ENCODE data around the gene SSTR4.

Gene SSTR4

DNA sequence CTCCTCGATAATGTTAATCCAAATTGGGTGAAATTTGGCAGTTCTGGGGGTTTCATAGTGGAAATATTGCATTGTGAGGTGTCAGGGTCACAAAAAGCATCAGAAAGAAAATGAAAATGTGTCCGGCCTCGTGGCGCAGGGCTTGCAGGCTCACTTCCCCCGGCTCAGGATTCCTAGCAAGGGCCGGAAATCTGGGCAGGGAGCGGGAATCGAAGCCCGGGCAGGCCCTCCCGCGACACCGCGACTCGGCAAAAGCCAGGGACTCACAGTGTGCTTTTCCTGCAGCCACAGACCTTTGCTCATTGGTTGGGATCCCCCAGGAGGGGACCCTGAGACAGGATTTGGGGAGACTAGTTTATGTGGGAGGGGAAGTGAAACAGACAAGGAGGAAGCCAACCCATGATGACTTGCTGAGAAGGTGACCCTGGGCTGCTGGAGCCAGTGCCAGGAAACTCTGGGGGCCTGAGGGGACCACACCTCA lies 51.9 kb downstream of the SSTR4 start:
- DNase-seq (ENCODE audit: insufficient read length, low spot score) (no peak), FAIRE-seq (no peak)
- TF ChIP-seq PAX5 (IDR thresholded peaks at IDR 0.05; ENCODE audit: insufficient read depth, low read length, severe bottlenecking) (no peak), POU2F2 (IDR thresholded peaks at IDR 0.05; ENCODE audit: low read depth, low read length) (no peak), SPI1 (IDR thresholded peaks at IDR 0.05; ENCODE audit: low read depth, low read length) (peak; percentile 69), POLR2AphosphoS5 (IDR thresholded peaks at IDR 0.05; ENCODE audit: low read depth, low read length) (no peak)

DNA sequence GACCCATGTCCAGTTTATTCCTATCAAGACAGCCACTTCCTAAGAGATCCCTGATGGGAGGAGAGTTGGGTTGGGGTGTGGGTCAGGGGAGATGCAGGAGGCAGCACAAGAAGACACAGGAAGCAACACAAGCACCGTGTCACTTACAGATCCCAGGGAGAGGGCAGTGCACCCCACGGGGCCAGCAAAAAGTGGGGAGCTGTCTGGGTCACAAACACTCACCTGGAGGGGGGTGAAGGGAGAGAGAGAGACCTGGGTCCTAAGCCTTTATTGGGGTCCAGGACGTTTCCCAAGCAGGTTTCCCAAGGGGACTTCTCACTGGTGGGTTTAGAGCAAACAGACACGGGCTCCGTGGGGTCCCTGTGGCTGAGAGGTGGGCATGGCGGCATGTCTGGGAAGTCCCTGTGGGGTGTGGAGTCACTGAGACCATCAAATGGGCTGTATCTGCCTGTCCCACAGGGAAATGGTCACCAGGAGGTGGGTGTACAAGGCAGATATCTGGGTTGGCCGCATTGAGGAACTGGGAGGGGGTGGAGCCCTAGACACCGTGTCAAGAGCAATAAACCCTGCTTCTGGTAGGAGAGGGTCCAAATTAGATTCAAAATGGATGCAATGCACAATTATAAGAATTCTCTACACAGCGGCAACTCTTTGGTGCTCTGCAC lies 52.6 kb downstream of the SSTR4 start:
- peak; percentile 62 for TF ChIP-seq SPI1 (IDR thresholded peaks at IDR 0.05; ENCODE audit: low read depth, low read length)
- no peak for TF ChIP-seq TAF1 (IDR thresholded peaks at IDR 0.05; ENCODE audit: low read depth, low read length)
- no peak for FAIRE-seq

More for the DNA sequence above, 52.6 kb downstream of the SSTR4 start:
- no peak for DNase-seq (ENCODE audit: insufficient read length, low spot score)
